ENCODE data around the gene GYG2. TPM values are rescaled to one million over a fixed set of nuclear protein-coding genes. Genes with fewer than 3 reads are reported as not detected.

The GYG2 gene
- polyA plus RNA-seq, 3 donors = 13.6 to 441 (median 34.3) TPM

- WGBS, 3 donors = 95 to 96% (median 96%) methylated on average over 21 of the region's 21 CpGs
- H3K27ac ChIP-seq (ENCODE audit: low read depth, low read length) = no peak overlapping the region
Observed at GRCh38 chrX:2854918-2855317, 26.2 kb downstream of the GYG2 start.

- H3K27ac ChIP-seq (ENCODE audit: low read depth, low read length) = no peak overlapping the region
- WGBS, 3 donors = 97 to 100% (median 98%) methylated on average over 2 of the region's 2 CpGs
Observed at GRCh38 chrX:2855761-2856160, 27.0 kb downstream of the GYG2 start.

- WGBS, 3 donors = 86 to 91% (median 91%) methylated on average over 3 of the region's 3 CpGs
- no peak overlapping the region for H3K27ac ChIP-seq (ENCODE audit: low read depth, low read length)
Observed at GRCh38 chrX:2857566-2857965, 28.8 kb downstream of the GYG2 start.

GRCh38 chrX:2859197-2859797, 30.6 kb downstream of the GYG2 start:
- WGBS, 3 donors = 76 to 100% (median 91%) methylated on average over 1 of the region's 1 CpG
- no peak overlapping the region for H3K27ac ChIP-seq (ENCODE audit: low read depth, low read length)

GRCh38 chrX:2862404-2862803, 33.7 kb downstream of the GYG2 start:
- H3K27ac ChIP-seq (ENCODE audit: low read depth, low read length) = no peak overlapping the region
- WGBS, 3 donors = 73 to 94% (median 84%) methylated on average over 9 of the region's 9 CpGs

GRCh38 chrX:2863646-2864045, 34.9 kb downstream of the GYG2 start:
- 62 to 81% (median 76%) methylated on average over 6 of the region's 6 CpGs for WGBS, 3 donors
- no peak overlapping the region for H3K27ac ChIP-seq (ENCODE audit: low read depth, low read length)

- H3K27ac ChIP-seq (ENCODE audit: low read depth, low read length) = no peak overlapping the region
- 79 to 88% (median 87%) methylated on average over 6 to 7 of the region's 7 CpGs for WGBS, 3 donors
Observed at GRCh38 chrX:2867206-2867605, 38.5 kb downstream of the GYG2 start.

GRCh38 chrX:2870650-2871049, 41.9 kb downstream of the GYG2 start:
- H3K27ac ChIP-seq (ENCODE audit: low read depth, low read length) = no peak overlapping the region

GRCh38 chrX:2871831-2872230, 43.1 kb downstream of the GYG2 start:
- 54 to 88% (median 70%) methylated on average over 2 of the region's 2 CpGs for WGBS, 3 donors
- no peak overlapping the region for H3K27ac ChIP-seq (ENCODE audit: low read depth, low read length)

GRCh38 chrX:2872671-2873277, 44.0 kb downstream of the GYG2 start:
- H3K27ac ChIP-seq (ENCODE audit: low read depth, low read length) = no peak overlapping the region
- WGBS, 3 donors = 86 to 91% (median 87%) methylated on average over 7 of the region's 7 CpGs

GRCh38 chrX:2874222-2875135, 45.7 kb downstream of the GYG2 start:
- H3K27ac ChIP-seq (ENCODE audit: low read depth, low read length) = no peak overlapping the region
- 88 to 92% (median 88%) methylated on average over 5 of the region's 5 CpGs for WGBS, 3 donors

GRCh38 chrX:2875136-2875481, 46.4 kb downstream of the GYG2 start:
- WGBS, 3 donors = 95 to 100% (median 97%) methylated on average over 3 of the region's 3 CpGs
- no peak overlapping the region for H3K27ac ChIP-seq (ENCODE audit: low read depth, low read length)

GRCh38 chrX:2875798-2876399, 47.2 kb downstream of the GYG2 start:
- H3K27ac ChIP-seq (ENCODE audit: low read depth, low read length) = no peak overlapping the region
- WGBS, 3 donors = 59 to 84% (median 84%) methylated on average over 6 of the region's 6 CpGs

- WGBS, 3 donors = 54 to 89% (median 72%) methylated on average over 2 of the region's 2 CpGs
- no peak overlapping the region for H3K27ac ChIP-seq (ENCODE audit: low read depth, low read length)
Observed at GRCh38 chrX:2878563-2878962, 49.8 kb downstream of the GYG2 start.

- 82 to 92% (median 88%) methylated on average over 1 of the region's 1 CpG for WGBS, 3 donors
Observed at GRCh38 chrX:2879670-2880069, 50.9 kb downstream of the GYG2 start.

GRCh38 chrX:2883770-2884169, 55.0 kb downstream of the GYG2 start:
- WGBS, 3 donors = 97 to 98% (median 98%) methylated on average over 14 of the region's 14 CpGs
- H3K27ac ChIP-seq (ENCODE audit: low read depth, low read length) = no peak overlapping the region

More at GRCh38 chrX:2879670-2880069, 50.9 kb downstream of the GYG2 start:
- H3K27ac ChIP-seq (ENCODE audit: low read depth, low read length) = no peak overlapping the region

GRCh38 chrX:2888309-2888708, 59.6 kb downstream of the GYG2 start:
- WGBS, 3 donors = 48 to 91% (median 54%) methylated on average over 7 of the region's 7 CpGs

GRCh38 chrX:2889045-2889605, 60.4 kb downstream of the GYG2 start:
- no peak overlapping the region for H3K27ac ChIP-seq (ENCODE audit: low read depth, low read length)
- WGBS, 3 donors = 27 to 42% (median 30%) methylated on average over 11 of the region's 11 CpGs

More at GRCh38 chrX:2888309-2888708, 59.6 kb downstream of the GYG2 start:
- no peak overlapping the region for H3K27ac ChIP-seq (ENCODE audit: low read depth, low read length)
